Keratinocyte (primary cell): ENCODE results near the gene OR2T35. TPM values are rescaled to one million over a fixed set of nuclear protein-coding genes. Genes with fewer than 3 reads are reported as not detected.

ENCODE experiments used
- DNase-seq: peaks from one replicate; pipeline ENCODE4 v3.0.0-alpha.2; 2011; ENCODE audit warnings: low read depth, missing footprints, low spot score
- FAIRE-seq: peaks from 2 replicates; lab custom pipeline; 2011; peaks lifted over from hg19 to GRCh38; lab: Jason Lieb, UNC
- H2AFZ ChIP-seq: 2 replicates; pipeline ENCODE4 v1.6.0; 2012; ENCODE audit warnings: low read length, control low read depth, inconsistent platforms; ENCODE audit not compliant: control insufficient read depth
- H3K27ac ChIP-seq: 2 replicates; pipeline ENCODE4 v1.5.1; 2011; ENCODE audit warnings: low read length; ENCODE audit not compliant: control insufficient read depth, insufficient read depth
- H3K27me3 ChIP-seq: 3 replicates; pipeline ENCODE4 v1.6.0; 2011; ENCODE audit warnings: low read length; ENCODE audit not compliant: control insufficient read depth, insufficient read depth; ENCODE audit errors: extremely low read depth
- H3K36me3 ChIP-seq, 2 experiments: 2 replicates in 1 of 2; 3 replicates in 1 of 2; pipeline ENCODE4 v1.5.1; 2011; ENCODE audit warnings: low read length in 2 of 2, mild to moderate bottlenecking in 1 of 2; ENCODE audit not compliant: control insufficient read depth in 2 of 2, insufficient read depth in 2 of 2; ENCODE audit errors: extremely low read depth in 1 of 2
- H3K4me1 ChIP-seq: 3 replicates; pipeline ENCODE4 v1.5.1; 2011; ENCODE audit warnings: low read length; ENCODE audit not compliant: control insufficient read depth, insufficient read depth; ENCODE audit errors: extremely low read depth
- H3K4me2 ChIP-seq: 3 replicates; pipeline ENCODE4 v1.6.0; 2011; ENCODE audit warnings: low read depth, low read length; ENCODE audit not compliant: control insufficient read depth, insufficient read depth; ENCODE audit errors: extremely low read depth
- H3K4me3 ChIP-seq, 3 experiments: fragments of 200-600 bp in 1 of 3; sonication (generic) in 1 of 3; 2 replicates in 2 of 3; 3 replicates in 1 of 3; pipeline ENCODE4 v1.5.1; 2011 to 2016; ENCODE audit warnings: low read length in 3 of 3, mild to moderate bottlenecking in 3 of 3, control low read depth in 2 of 3, inconsistent platforms in 1 of 3, low read depth in 1 of 3, mixed read lengths in 1 of 3, mixed run types in 1 of 3, moderate library complexity in 1 of 3; ENCODE audit not compliant: control insufficient read depth in 2 of 3, insufficient read depth in 2 of 3; ENCODE audit errors: extremely low read depth in 1 of 3
- H3K79me2 ChIP-seq: 2 replicates; pipeline ENCODE4 v1.6.0; 2012; ENCODE audit warnings: low read length; ENCODE audit not compliant: control insufficient read depth, insufficient read depth
- H3K9ac ChIP-seq: 3 replicates; pipeline ENCODE4 v1.6.0; 2011; ENCODE audit warnings: low read length; ENCODE audit not compliant: control insufficient read depth, insufficient read depth; ENCODE audit errors: extremely low read depth
- H3K9me1 ChIP-seq: 3 replicates; pipeline ENCODE4 v1.6.0; 2011; ENCODE audit warnings: low read length; ENCODE audit not compliant: control insufficient read depth, insufficient read depth; ENCODE audit errors: extremely low read depth
- H3K9me3 ChIP-seq: 2 replicates; pipeline ENCODE4 v1.5.1; 2012; ENCODE audit warnings: low read depth, low read length; ENCODE audit not compliant: control insufficient read depth
- H4K20me1 ChIP-seq: 3 replicates; pipeline ENCODE4 v1.6.0; 2011; ENCODE audit warnings: low read length; ENCODE audit not compliant: control insufficient read depth, insufficient read depth; ENCODE audit errors: extremely low read depth
- EZH2 ChIP-seq: IDR thresholded peaks from one replicate; pipeline ENCODE4 v1.6.1; 2012; ENCODE audit warnings: inconsistent platforms, mild to moderate bottlenecking, low read length, moderate library complexity
- dilution Hi-C: fragments of 300-500 bp; cut with MboI; formaldehyde crosslinking; loops from one replicate; pipeline ENCODE4 v1.7.0; 2020; ENCODE audit warnings: low sequenced_read_pairs; ENCODE audit not compliant: extremely low pct_ligation_motif_present
- polyA plus RNA-seq, 5 experiments: library from polyadenylated mRNA; depleted of rRNA in 3 of 5; stranded (reverse) in 3 of 5; stranded (forward) in 1 of 5; unstranded in 1 of 5; fragments of >200 nt; gene quantifications; 1 replicate in 1 of 5; 2 replicates in 3 of 5; 3 replicates in 1 of 5; pipeline versions ENCODE4 v1.2.1 to v1.2.3, GENCODE V29; 2011 to 2012; ENCODE audit warnings: missing spikeins in 2 of 5, low read depth in 1 of 5, low replicate concordance in 1 of 5
- TF ChIP-seq, protein P1 (sequence below), 3 experiments: IDR thresholded peaks in 1 of 3; conservative IDR thresholded peaks in 1 of 3; optimal IDR thresholded peaks in 1 of 3; 2 replicates in 2 of 3; 3 replicates in 1 of 3; pipeline versions ENCODE3 to v1.5.1; 2011; ENCODE audit warnings: low read length in 3 of 3, mild to moderate bottlenecking in 3 of 3, moderate library complexity in 2 of 3, control low read depth in 1 of 3, inconsistent platforms in 1 of 3; ENCODE audit not compliant: insufficient read depth in 2 of 3; ENCODE audit errors: extremely low read depth in 1 of 3

The OR2T35 gene
- polyA plus RNA-seq, 1 donor (not counting 4 experiments of a cell fraction or from before 2014, with no cell fraction given), result not detected

DNA sequence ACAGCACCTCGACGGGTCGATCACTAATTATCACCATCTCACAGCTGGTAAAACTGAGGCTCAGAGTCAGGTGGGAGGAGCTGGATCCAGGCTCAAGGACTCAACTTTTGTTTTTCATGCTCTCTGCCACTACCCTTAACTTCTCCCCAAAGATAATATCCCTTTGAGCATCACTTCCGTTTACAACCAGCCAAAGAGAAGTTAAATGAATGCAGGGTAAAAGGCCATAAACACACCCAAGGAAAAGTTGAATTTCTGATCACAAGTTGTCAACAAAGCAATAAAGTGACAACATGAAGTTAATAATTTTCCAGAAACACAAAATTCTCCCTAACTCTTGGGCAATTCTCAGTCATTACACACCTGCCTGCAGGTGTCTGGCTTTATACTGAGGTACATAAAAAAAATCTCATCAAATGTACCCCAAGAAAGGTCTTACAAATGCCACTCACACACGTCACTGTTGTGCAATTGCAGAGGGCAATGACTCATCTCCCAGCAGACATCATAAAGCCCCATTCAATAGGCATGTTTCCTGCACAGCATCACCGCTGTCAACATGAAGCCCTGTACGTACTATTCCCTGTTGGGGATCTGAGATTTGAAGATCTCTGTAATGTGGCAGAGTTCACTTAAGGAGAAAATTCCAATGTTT, 13.6 kb downstream of the OR2T35 start:
- H3K27ac ChIP-seq, result no peak overlapping the region
- no peaks in the 10 kb centered on the region for H3K4me1 ChIP-seq
- no peaks in the 10 kb centered on the region for H3K9me3 ChIP-seq
- DNase-seq (no peak), FAIRE-seq (no peak)
- no peak overlapping the region for H2AFZ ChIP-seq
- no peaks in the 10 kb centered on the region for H3K36me3 ChIP-seq
- no peaks in the 10 kb centered on the region for H3K27me3 ChIP-seq
- H4K20me1 ChIP-seq, result no peaks in the 10 kb centered on the region
- dilution Hi-C loops, result no loop called here
- no peak for TF ChIP-seq EZH2
- TF ChIP-seq, protein P1, sequence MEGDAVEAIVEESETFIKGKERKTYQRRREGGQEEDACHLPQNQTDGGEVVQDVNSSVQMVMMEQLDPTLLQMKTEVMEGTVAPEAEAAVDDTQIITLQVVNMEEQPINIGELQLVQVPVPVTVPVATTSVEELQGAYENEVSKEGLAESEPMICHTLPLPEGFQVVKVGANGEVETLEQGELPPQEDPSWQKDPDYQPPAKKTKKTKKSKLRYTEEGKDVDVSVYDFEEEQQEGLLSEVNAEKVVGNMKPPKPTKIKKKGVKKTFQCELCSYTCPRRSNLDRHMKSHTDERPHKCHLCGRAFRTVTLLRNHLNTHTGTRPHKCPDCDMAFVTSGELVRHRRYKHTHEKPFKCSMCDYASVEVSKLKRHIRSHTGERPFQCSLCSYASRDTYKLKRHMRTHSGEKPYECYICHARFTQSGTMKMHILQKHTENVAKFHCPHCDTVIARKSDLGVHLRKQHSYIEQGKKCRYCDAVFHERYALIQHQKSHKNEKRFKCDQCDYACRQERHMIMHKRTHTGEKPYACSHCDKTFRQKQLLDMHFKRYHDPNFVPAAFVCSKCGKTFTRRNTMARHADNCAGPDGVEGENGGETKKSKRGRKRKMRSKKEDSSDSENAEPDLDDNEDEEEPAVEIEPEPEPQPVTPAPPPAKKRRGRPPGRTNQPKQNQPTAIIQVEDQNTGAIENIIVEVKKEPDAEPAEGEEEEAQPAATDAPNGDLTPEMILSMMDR (optimal IDR thresholded peaks at IDR 0.05 in 1 of 3, IDR thresholded peaks at IDR 0.05 in 1 of 3, conservative IDR thresholded peaks at IDR 0.05 in 1 of 3; ENCODE audit: extremely low read depth in 1 of 3, insufficient read depth in 2 of 3, low read length in 3 of 3), result no peak
- no peaks in the 10 kb centered on the region for H3K79me2 ChIP-seq
- H3K9ac ChIP-seq, result no peak overlapping the region
- H3K4me2 ChIP-seq, result no peak overlapping the region
- H3K4me3 ChIP-seq, result no peak overlapping the region
- no peaks in the 10 kb centered on the region for H3K9me1 ChIP-seq

DNA sequence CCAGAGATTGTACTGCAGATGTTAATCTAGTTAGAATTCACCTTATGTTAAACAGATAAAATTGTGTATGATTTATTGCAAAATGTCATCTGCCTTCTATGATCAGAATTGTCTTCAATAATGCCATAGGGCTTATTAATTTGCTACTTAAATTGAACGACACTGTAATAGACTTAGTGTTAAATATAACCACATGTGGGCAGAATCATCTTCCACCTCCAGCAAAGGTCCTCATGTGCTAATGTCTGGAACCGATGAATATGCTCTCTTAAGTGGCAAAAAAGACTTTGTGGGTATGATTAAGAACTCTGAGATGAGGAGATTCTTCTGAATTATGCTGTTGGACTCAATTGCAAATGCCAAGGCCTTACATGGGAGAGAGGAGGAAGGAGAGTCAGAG, 14.5 kb downstream of the OR2T35 start:
- Histone ChIP-seq H4K20me1 (no peaks in the 10 kb centered on the region), H3K9me3 (no peaks in the 10 kb centered on the region), H3K9ac (no peak overlapping the region), H3K4me3 (no peak overlapping the region), H2AFZ (no peak overlapping the region), H3K36me3 (no peaks in the 10 kb centered on the region), H3K27ac (no peak overlapping the region), H3K4me1 (no peaks in the 10 kb centered on the region), H3K4me2 (no peak overlapping the region), H3K79me2 (no peaks in the 10 kb centered on the region), H3K9me1 (no peaks in the 10 kb centered on the region), H3K27me3 (no peaks in the 10 kb centered on the region)
- FAIRE-seq (no peak), DNase-seq (no peak)
- TF ChIP-seq EZH2, result no peak
- TF ChIP-seq, protein P1 (optimal IDR thresholded peaks at IDR 0.05 in 1 of 3, IDR thresholded peaks at IDR 0.05 in 1 of 3, conservative IDR thresholded peaks at IDR 0.05 in 1 of 3; ENCODE audit: extremely low read depth in 1 of 3, insufficient read depth in 2 of 3, low read length in 3 of 3), result no peak
- dilution Hi-C loops, result no loop called here
